Measurements from ENCODE around the gene PTPRE. TPM values are rescaled to one million over a fixed set of nuclear protein-coding genes. Genes with fewer than 3 reads are reported as not detected.

PTPRE gene
- polyA plus RNA-seq, 1 of the 3 experiments (the other 2 are of a cell fraction) = 11.8 TPM

DNA sequence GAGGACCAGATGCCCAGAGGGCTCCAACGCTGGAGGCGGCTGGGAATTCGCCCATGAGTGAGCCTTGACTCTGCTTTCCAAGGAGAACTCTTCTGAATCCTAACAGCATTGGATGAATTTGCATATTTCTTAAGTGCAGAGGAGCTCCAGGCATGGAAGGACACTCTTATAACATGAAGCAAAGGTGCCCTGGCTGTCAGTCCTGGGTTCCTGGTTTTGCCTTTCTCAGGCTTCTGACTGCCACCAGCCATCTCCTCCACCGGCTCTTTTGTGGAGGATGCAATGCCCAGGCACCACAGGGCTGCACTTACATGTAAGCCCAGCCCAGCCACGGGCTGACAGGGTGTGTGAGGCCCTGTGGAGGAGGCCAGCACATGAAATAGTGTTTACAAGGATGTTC, 22.4 kb upstream of the PTPRE start:
- H3K27me3 ChIP-seq (ENCODE audit: insufficient read depth) = no peaks in the 10 kb centered on the region; the same call in 1 of the 2 replicates
- H3K4me1 ChIP-seq (ENCODE audit: control insufficient read depth in 1 of 2, insufficient read depth in 2 of 2, low read depth in 1 of 2, low read length in 1 of 2) = peaks cover 2 to 7% of the 10 kb centered on the region in 2 experiments; a peak in 2 of 4 replicates
- no peak overlapping the region for H3K9ac ChIP-seq
- H3K9me3 ChIP-seq = no peaks in the 10 kb centered on the region
- ChIA-PET CTCF (interaction anchor here (1.2 to 1.3 kb wide), 3 partner anchors 14 to 127 kb away, joined by 3 read pairs; no protein-coding TSS in a partner anchor), POLR2A (no interaction called here)
- 55% methylated on average over 5 of the region's 5 CpGs for WGBS (ENCODE audit: low lambda C conversion rate)
- TF ChIP-seq FOSL2 (IDR thresholded peaks at IDR 0.05; ENCODE audit: borderline replicate concordance, low read depth) (no peak), EP300 (IDR thresholded peaks at IDR 0.05; ENCODE audit: borderline replicate concordance in 1 of 2, low read depth in 1 of 2, low read length in 1 of 2) (no peak), TCF12 (IDR thresholded peaks at IDR 0.05) (no peak), EZH2phosphoT487 (IDR thresholded peaks at IDR 0.05; ENCODE audit: borderline replicate concordance, low read depth) (no peak), NFIC (IDR thresholded peaks at IDR 0.05; ENCODE audit: borderline replicate concordance) (no peak), TEAD4 (IDR thresholded peaks at IDR 0.05; ENCODE audit: borderline replicate concordance, insufficient read depth) (no peak)
- TF ChIP-seq, protein P1, sequence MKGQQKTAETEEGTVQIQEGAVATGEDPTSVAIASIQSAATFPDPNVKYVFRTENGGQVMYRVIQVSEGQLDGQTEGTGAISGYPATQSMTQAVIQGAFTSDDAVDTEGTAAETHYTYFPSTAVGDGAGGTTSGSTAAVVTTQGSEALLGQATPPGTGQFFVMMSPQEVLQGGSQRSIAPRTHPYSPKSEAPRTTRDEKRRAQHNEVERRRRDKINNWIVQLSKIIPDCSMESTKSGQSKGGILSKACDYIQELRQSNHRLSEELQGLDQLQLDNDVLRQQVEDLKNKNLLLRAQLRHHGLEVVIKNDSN (IDR thresholded peaks at IDR 0.05; ENCODE audit: borderline replicate concordance, low read depth) = no peak
- DNase-seq = no peak
- no peaks in the 10 kb centered on the region for H3K79me2 ChIP-seq (ENCODE audit: insufficient read depth)
- no peaks in the 10 kb centered on the region for H4K20me1 ChIP-seq (ENCODE audit: insufficient read depth)
- H3K4me2 ChIP-seq = no peak overlapping the region
- H3K27ac ChIP-seq (ENCODE audit: low read depth in 2 of 2, low read length in 1 of 2) = no peak overlapping the region
- no peaks in the 10 kb centered on the region for H3K36me3 ChIP-seq (replicated peaks in 1 of 2; ENCODE audit: control insufficient read depth in 1 of 2, insufficient read depth in 2 of 2, low read length in 1 of 2)
- no peak overlapping the region for H2AFZ ChIP-seq (ENCODE audit: low read depth)
- no peak overlapping the region for H3K4me3 ChIP-seq (ENCODE audit: low read depth in 2 of 2, low read length in 1 of 2)
- no peaks in the 10 kb centered on the region for H3F3A ChIP-seq (replicated peaks; ENCODE audit: insufficient read depth)
- no peaks in the 10 kb centered on the region for H3K9me2 ChIP-seq

DNA sequence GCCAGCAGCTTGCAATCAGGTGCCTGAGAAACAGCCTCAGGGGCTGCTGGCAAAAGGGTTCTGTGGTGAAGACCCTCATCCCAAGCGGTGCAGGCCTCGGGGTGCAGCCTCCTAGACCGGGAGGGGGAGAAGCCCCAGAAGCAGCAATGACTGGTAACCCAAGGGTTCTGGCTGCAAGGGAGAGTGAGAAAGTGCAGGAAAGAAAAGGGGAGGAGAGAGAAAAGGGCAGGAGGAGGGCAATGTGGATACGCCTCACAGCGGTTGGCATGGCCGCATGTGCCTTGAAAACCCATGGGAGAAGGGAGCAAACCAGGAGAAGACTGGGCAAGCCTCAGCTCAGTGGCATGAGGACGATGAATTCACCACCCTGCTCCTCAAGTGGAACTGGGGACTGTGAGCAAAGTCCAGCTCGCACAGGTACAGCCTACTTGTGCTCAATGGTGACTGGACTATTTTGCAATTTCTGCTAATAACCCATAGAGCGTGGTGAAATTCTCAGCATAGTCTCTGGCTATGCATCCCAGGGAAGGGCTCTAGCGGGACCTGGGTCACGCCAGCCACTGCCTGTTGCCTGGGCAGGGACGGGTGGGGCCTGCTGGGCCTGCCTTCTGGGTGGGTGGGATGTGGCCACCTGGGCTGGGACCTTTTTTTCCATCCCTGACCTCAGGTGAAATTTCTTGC, 20.4 kb upstream of the PTPRE start:
- Histone ChIP-seq H3K27ac (ENCODE audit: low read depth in 2 of 2, low read length in 1 of 2) (no peak overlapping the region), H3K4me3 (ENCODE audit: low read depth in 2 of 2, low read length in 1 of 2) (no peak overlapping the region), H3F3A (replicated peaks; ENCODE audit: insufficient read depth) (no peaks in the 10 kb centered on the region), H4K20me1 (ENCODE audit: insufficient read depth) (no peaks in the 10 kb centered on the region), H3K79me2 (ENCODE audit: insufficient read depth) (no peaks in the 10 kb centered on the region), H3K9ac (no peak overlapping the region), H2AFZ (ENCODE audit: low read depth) (no peak overlapping the region), H3K36me3 (replicated peaks in 1 of 2; ENCODE audit: control insufficient read depth in 1 of 2, insufficient read depth in 2 of 2, low read length in 1 of 2) (no peaks in the 10 kb centered on the region), H3K9me2 (no peaks in the 10 kb centered on the region), H3K9me3 (no peaks in the 10 kb centered on the region), H3K4me2 (no peak overlapping the region), H3K27me3 (ENCODE audit: insufficient read depth) (no peaks in the 10 kb centered on the region; the same call in 1 of the 2 replicates), H3K4me1 (ENCODE audit: control insufficient read depth in 1 of 2, insufficient read depth in 2 of 2, low read depth in 1 of 2, low read length in 1 of 2) (peaks cover 6 to 7% of the 10 kb centered on the region in 2 experiments; a peak in 2 of 4 replicates)
- CTCF ChIA-PET = interaction anchor here (0.6 to 1.8 kb wide), 3 partner anchors 12 to 164 kb away, joined by 3 to 6 read pairs (median 4); no protein-coding TSS in a partner anchor
- 82% methylated on average over 10 of the region's 12 CpGs for WGBS (ENCODE audit: low lambda C conversion rate)
- TF ChIP-seq FOSL2 (IDR thresholded peaks at IDR 0.05; ENCODE audit: borderline replicate concordance, low read depth) = no peak
- no peak for TF ChIP-seq POLR2AphosphoS5 (IDR thresholded peaks at IDR 0.05; ENCODE audit: low read depth, low read length)
- no peak for TF ChIP-seq NRF1 (IDR thresholded peaks at IDR 0.05; ENCODE audit: low read depth, low read length)
- no peak for TF ChIP-seq RXRA (IDR thresholded peaks at IDR 0.05; ENCODE audit: borderline replicate concordance, low read depth)
- no peak for TF ChIP-seq YY1 (IDR thresholded peaks at IDR 0.05; ENCODE audit: low read depth)
- TF ChIP-seq SMC3 (IDR thresholded peaks at IDR 0.05; ENCODE audit: low read depth, low read length) = no peak
- no peak for TF ChIP-seq TEAD4 (IDR thresholded peaks at IDR 0.05; ENCODE audit: borderline replicate concordance, insufficient read depth)
- no peak for TF ChIP-seq MXI1 (IDR thresholded peaks at IDR 0.05; ENCODE audit: low read depth, low read length)
- no peak for TF ChIP-seq ELF1 (IDR thresholded peaks at IDR 0.05)
- TF ChIP-seq, protein P2, sequence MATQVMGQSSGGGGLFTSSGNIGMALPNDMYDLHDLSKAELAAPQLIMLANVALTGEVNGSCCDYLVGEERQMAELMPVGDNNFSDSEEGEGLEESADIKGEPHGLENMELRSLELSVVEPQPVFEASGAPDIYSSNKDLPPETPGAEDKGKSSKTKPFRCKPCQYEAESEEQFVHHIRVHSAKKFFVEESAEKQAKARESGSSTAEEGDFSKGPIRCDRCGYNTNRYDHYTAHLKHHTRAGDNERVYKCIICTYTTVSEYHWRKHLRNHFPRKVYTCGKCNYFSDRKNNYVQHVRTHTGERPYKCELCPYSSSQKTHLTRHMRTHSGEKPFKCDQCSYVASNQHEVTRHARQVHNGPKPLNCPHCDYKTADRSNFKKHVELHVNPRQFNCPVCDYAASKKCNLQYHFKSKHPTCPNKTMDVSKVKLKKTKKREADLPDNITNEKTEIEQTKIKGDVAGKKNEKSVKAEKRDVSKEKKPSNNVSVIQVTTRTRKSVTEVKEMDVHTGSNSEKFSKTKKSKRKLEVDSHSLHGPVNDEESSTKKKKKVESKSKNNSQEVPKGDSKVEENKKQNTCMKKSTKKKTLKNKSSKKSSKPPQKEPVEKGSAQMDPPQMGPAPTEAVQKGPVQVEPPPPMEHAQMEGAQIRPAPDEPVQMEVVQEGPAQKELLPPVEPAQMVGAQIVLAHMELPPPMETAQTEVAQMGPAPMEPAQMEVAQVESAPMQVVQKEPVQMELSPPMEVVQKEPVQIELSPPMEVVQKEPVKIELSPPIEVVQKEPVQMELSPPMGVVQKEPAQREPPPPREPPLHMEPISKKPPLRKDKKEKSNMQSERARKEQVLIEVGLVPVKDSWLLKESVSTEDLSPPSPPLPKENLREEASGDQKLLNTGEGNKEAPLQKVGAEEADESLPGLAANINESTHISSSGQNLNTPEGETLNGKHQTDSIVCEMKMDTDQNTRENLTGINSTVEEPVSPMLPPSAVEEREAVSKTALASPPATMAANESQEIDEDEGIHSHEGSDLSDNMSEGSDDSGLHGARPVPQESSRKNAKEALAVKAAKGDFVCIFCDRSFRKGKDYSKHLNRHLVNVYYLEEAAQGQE (IDR thresholded peaks at IDR 0.05; ENCODE audit: low read depth, low read length) = no peak
- no peak for TF ChIP-seq JUND (IDR thresholded peaks at IDR 0.05)
- TF ChIP-seq SIN3A (IDR thresholded peaks at IDR 0.05; ENCODE audit: borderline replicate concordance, low read depth, low read length) = no peak
- TF ChIP-seq RAD21 (IDR thresholded peaks at IDR 0.05; ENCODE audit: low read length) = no peak
- TF ChIP-seq, protein P3, sequence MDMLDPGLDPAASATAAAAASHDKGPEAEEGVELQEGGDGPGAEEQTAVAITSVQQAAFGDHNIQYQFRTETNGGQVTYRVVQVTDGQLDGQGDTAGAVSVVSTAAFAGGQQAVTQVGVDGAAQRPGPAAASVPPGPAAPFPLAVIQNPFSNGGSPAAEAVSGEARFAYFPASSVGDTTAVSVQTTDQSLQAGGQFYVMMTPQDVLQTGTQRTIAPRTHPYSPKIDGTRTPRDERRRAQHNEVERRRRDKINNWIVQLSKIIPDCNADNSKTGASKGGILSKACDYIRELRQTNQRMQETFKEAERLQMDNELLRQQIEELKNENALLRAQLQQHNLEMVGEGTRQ (IDR thresholded peaks at IDR 0.05; ENCODE audit: borderline replicate concordance, low read depth, low read length) = no peak
- POLR2A ChIA-PET = no interaction called here
- no peak for DNase-seq
